ENCODE results near the gene HTRA3.

HTRA3 gene

GRCh38 chr4:8230033-8230432, 39.5 kb upstream of the HTRA3 start:
- TF ChIP-seq CTCF (IDR thresholded peaks at IDR 0.05; ENCODE audit: extremely low read depth, missing control alignments): no peak
- no peak for DNase-seq (ENCODE audit: low spot score)

- no peak for TF ChIP-seq CTCF (IDR thresholded peaks at IDR 0.05; ENCODE audit: extremely low read depth, missing control alignments)
These were observed 38.7 kb upstream of the HTRA3 start for GRCh38 chr4:8230891-8231290.

GRCh38 chr4:8231551-8232049, 38.0 kb upstream of the HTRA3 start:
- DNase-seq (ENCODE audit: low spot score): no peak
- no peak for TF ChIP-seq CTCF (IDR thresholded peaks at IDR 0.05; ENCODE audit: extremely low read depth, missing control alignments)

More at GRCh38 chr4:8230891-8231290, 38.7 kb upstream of the HTRA3 start:
- no peak for DNase-seq (ENCODE audit: low spot score)

GRCh38 chr4:8232748-8233147, 36.8 kb upstream of the HTRA3 start:
- TF ChIP-seq CTCF (IDR thresholded peaks at IDR 0.05; ENCODE audit: extremely low read depth, missing control alignments): no peak
- DNase-seq (ENCODE audit: low spot score): no peak

DNA sequence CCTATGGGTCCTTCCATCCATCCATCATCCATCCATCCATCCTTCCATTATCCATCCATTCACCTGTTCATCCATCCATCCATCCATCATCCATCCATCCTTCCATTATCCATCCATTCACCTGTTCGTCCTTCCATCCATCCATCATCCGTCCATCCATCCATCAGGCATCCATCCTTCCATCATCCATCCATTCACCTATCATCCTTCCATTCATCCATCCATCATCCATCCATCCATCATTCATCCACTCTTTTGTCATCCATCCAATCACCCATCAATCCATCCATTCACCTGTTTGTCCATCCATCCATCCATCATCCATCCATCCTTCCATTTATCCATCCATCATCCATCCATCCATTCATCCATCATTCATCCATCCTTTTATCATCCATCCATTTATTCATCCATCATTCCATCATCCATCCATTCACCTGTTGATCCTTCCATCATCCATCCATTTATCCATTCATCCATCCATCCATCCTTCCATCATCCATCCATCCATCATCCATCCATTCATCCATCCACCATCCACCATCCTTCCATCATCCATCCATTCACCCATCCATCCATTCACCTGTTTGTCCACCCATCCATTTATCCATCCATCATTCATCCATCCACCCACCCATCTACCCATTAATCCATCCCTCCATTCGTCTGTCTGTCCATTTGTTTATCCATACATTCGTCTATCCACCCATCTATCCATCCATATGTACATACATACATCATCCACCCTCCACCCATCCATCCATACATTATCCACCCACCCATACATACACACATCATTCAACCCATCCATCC, 35.7 kb upstream of the HTRA3 start:
- TF ChIP-seq CTCF (IDR thresholded peaks at IDR 0.05; ENCODE audit: extremely low read depth, missing control alignments): no peak
- no peak for DNase-seq (ENCODE audit: low spot score)

DNA sequence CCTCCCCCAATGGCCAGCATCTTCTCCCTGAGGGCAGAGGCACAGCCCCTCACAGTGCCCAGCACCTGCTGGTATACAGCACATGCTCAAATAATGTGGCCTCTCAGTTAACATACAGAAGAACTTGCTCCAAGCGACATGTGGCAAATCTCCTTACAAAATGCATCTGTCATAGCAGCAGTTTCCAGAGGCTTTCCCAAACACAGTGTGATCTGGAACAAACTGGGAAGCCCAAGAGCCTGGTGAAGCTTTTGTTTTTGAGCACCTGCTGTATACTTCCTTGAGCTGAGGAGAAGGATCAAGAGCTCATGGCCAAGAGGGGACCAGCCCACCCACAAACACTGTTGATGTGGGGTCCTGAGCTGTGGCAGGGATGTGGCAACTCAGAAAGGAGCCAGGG, 34.8 kb upstream of the HTRA3 start:
- DNase-seq (ENCODE audit: low spot score): no peak
- TF ChIP-seq CTCF (IDR thresholded peaks at IDR 0.05; ENCODE audit: extremely low read depth, missing control alignments): no peak

- no peak for TF ChIP-seq CTCF (IDR thresholded peaks at IDR 0.05; ENCODE audit: extremely low read depth, missing control alignments)
- DNase-seq (ENCODE audit: low spot score): no peak
These were observed 34.3 kb upstream of the HTRA3 start for GRCh38 chr4:8235224-8235623.

Data from GM20000 (cell line).